Liver (tissue), 9 donors: ENCODE data around the gene GNG7. TPM values are rescaled to one million over a fixed set of nuclear protein-coding genes. Genes with fewer than 3 reads are reported as not detected.

Experiments
- DNase-seq: peaks from one replicate; pipeline ENCODE4 v3.0.0-alpha.2; 2017; ENCODE audit warnings: low spot score
- H3K27ac ChIP-seq, 2 donors: one replicate each; pipeline ENCODE4 v1.7.0; 2013; ENCODE audit warnings: inconsistent platforms in 2 of 2, low read length in 2 of 2, control low read depth in 1 of 2, low read depth in 1 of 2, mild to moderate bottlenecking in 1 of 2
- H3K27me3 ChIP-seq, 4 donors: one replicate each; pipeline versions ENCODE4 v1.6.1 to v1.7.0; 2013; ENCODE audit warnings: low read length in 3 of 4, inconsistent platforms in 1 of 4, mild to moderate bottlenecking in 1 of 4, moderate library complexity in 1 of 4; ENCODE audit not compliant: control insufficient read depth in 4 of 4, insufficient read depth in 4 of 4
- H3K36me3 ChIP-seq, 4 donors: one replicate each; pipeline versions ENCODE4 v1.6.1 to v1.7.0; 2013; ENCODE audit warnings: low read length in 3 of 4, mild to moderate bottlenecking in 3 of 4, low read depth in 1 of 4, moderate library complexity in 1 of 4; ENCODE audit not compliant: control insufficient read depth in 4 of 4, insufficient read depth in 3 of 4
- H3K4me1 ChIP-seq, 4 donors: one replicate each; pipeline versions ENCODE4 v1.6.1 to v1.7.0; 2013; ENCODE audit warnings: low read length in 3 of 4, mild to moderate bottlenecking in 3 of 4, moderate library complexity in 1 of 4; ENCODE audit not compliant: control insufficient read depth in 4 of 4, insufficient read depth in 4 of 4
- H3K4me3 ChIP-seq, 3 donors: one replicate each; pipeline versions ENCODE4 v1.6.1 to v1.7.0; 2013; ENCODE audit warnings: low read length in 3 of 3, control low read depth in 1 of 3, low read depth in 1 of 3, mild to moderate bottlenecking in 1 of 3
- H3K9ac ChIP-seq, 2 donors: one replicate each; pipeline ENCODE4 v1.7.0; 2013; ENCODE audit warnings: low read length in 2 of 2, mild to moderate bottlenecking in 2 of 2, moderate library complexity in 2 of 2, control low read depth in 1 of 2, low read depth in 1 of 2
- H3K9me3 ChIP-seq, 4 donors: one replicate each; pipeline versions ENCODE4 v1.6.1 to v1.7.0; 2013; ENCODE audit warnings: low read length in 3 of 4; ENCODE audit not compliant: control insufficient read depth in 4 of 4
- EGR1 ChIP-seq, 2 donors: IDR thresholded peaks; 2 replicates each; pipeline ENCODE4 v1.6.1; 2016 to 2018; ENCODE audit warnings: antibody characterized with exemption in 2 of 2, low read depth in 2 of 2
- FOXA1 ChIP-seq: IDR thresholded peaks from 2 replicates; pipeline ENCODE4 v1.6.1; 2016; ENCODE audit warnings: antibody characterized with exemption
- FOXA2 ChIP-seq: IDR thresholded peaks from 2 replicates; pipeline ENCODE4 v1.6.1; 2016; ENCODE audit warnings: antibody characterized with exemption
- GABPA ChIP-seq, 2 donors: IDR thresholded peaks in 1 of 2; conservative IDR thresholded peaks in 1 of 2; 2 replicates each; pipeline ENCODE4 v1.6.1; 2016; ENCODE audit warnings: antibody characterized with exemption in 2 of 2, mild to moderate bottlenecking in 1 of 2, moderate library complexity in 1 of 2
- HNF4A ChIP-seq, 2 donors: conservative IDR thresholded peaks; 2 replicates each; pipeline ENCODE4 v1.6.1; 2016; ENCODE audit warnings: antibody characterized with exemption in 2 of 2, mild to moderate bottlenecking in 2 of 2
- HNF4G ChIP-seq: IDR thresholded peaks from 2 replicates; pipeline ENCODE4 v1.6.1; 2016; ENCODE audit warnings: antibody characterized with exemption
- JUND ChIP-seq, 2 donors: IDR thresholded peaks; 2 replicates each; pipeline ENCODE4 v1.6.1; 2016; ENCODE audit warnings: antibody characterized with exemption in 2 of 2
- NR2F2 ChIP-seq: IDR thresholded peaks from 2 replicates; pipeline ENCODE4 v1.6.1; 2016; ENCODE audit warnings: antibody characterized with exemption
- RAD21 ChIP-seq, 2 donors: IDR thresholded peaks; 2 replicates each; pipeline ENCODE4 v1.6.1; 2016; ENCODE audit warnings: antibody characterized with exemption in 2 of 2, mild to moderate bottlenecking in 2 of 2
- REST ChIP-seq: IDR thresholded peaks from 2 replicates; pipeline ENCODE4 v1.6.1; 2016; ENCODE audit warnings: antibody characterized with exemption, mild to moderate bottlenecking
- SP1 ChIP-seq: IDR thresholded peaks from 2 replicates; pipeline ENCODE4 v1.6.1; 2018; ENCODE audit warnings: antibody characterized with exemption, mild to moderate bottlenecking
- TAF1 ChIP-seq: conservative IDR thresholded peaks from 2 replicates; pipeline ENCODE4 v1.6.1; 2016; ENCODE audit warnings: antibody characterized with exemption, mild to moderate bottlenecking
- YY1 ChIP-seq: IDR thresholded peaks from 2 replicates; pipeline ENCODE4 v1.6.1; 2016; ENCODE audit warnings: antibody characterized with exemption, mild to moderate bottlenecking
- WGBS: extraction: QIAGEN DNeasy Blood & Tissue Kit; methylation state at CpG from one replicate; pipeline ENCODE4 v1.1.7; 2013; 5-methylcytosine and 5-hydroxymethylcytosine counted together
- polyA plus RNA-seq, 2 donors: library from polyadenylated mRNA; stranded (reverse) in 1 of 2; unstranded in 1 of 2; fragments of 200-250 nt in 1 of 2; fragments of >200 nt in 1 of 2; fragmentation: Nextera tagmentation in 1 of 2; extraction: Ambion mirVana in 1 of 2; gene quantifications; one replicate each; pipeline versions ENCODE4 v1.2.1 to v1.2.3, GENCODE V29; 2013 to 2015
- total RNA-seq, 2 donors: library from RNA; depleted of rRNA; stranded (reverse); fragments of >200 nt; gene quantifications; one replicate each; pipeline ENCODE4 v1.2.3, GENCODE V29; 2014
- TF ChIP-seq, protein P1 (sequence below): fragments of 150-350 bp; IDR thresholded peaks from 2 replicates; pipeline ENCODE4 v1.5.1; 2017; ENCODE audit warnings: improper control_type of control experiment, low read depth, low read length; ENCODE audit not compliant: missing input control
- TF ChIP-seq, protein P2 (sequence below): IDR thresholded peaks from 2 replicates; pipeline ENCODE4 v1.6.1; 2016; ENCODE audit warnings: antibody characterized with exemption
- TF ChIP-seq, protein P3 (sequence below): IDR thresholded peaks from 2 replicates; pipeline ENCODE4 v1.6.1; 2016; ENCODE audit warnings: antibody characterized with exemption
- TF ChIP-seq, protein P4 (sequence below): IDR thresholded peaks from 2 replicates; pipeline ENCODE4 v1.6.1; 2016; ENCODE audit warnings: antibody characterized with exemption
- donor health status: healthy.
- donor health status: healthy.
- donor health status: healthy.
- donor health status: healthy.
- donor health status: healthy.

Gene GNG7
- total and polyA plus RNA-seq, 4 donors: 0.75 to 1.9 (median 1.1) TPM

DNA sequence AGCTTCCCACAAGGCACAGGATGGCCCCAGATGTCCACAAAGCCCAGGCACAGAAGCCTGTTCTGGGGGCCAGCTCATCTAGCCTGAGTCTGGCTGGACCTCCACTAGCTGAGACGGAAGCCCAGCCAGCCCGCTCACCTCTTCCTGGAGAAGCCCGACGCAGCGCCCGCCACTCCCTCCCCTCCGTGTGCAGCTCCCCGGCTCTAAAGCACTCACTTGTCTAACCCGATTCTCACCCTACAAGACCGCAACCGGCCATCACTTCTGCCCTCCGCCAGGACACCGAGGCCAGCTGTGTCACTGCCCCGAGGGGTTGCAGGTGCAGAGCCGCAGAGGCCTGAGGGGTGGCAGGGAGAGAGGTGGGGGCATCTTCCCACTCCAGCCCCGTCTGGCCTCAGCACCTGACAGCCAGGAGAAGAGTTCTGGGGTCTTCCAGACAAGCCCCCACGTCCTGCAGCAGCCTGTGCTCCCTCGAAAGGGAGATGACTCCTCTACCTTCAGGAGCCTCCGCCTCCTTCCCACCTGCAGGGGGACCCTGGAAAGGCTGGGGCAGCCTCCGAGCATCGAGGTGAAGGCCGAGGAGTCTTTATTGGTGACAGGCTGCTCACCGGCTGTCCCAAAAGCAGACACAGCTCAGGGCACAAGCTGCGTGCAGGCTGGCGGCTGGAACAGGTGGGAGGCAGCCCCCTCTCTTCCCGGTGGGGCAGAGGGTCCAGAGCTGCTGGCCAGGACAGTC, 24.6 kb upstream of the GNG7 start (continued):
- no peak for TF ChIP-seq FOXA2
- no peak for TF ChIP-seq EGR1 (IDR thresholded peaks at IDR 0.05; ENCODE audit: low read depth in 2 of 2)

GRCh38 chr19:2726160-2726855, 23.8 kb upstream of the GNG7 start:
- peaks cover 0 to 7% (median 2%) of the 10 kb centered on the region in 4 donors for H3K27me3 ChIP-seq
- 70% methylated on average over 15 of the region's 15 CpGs for WGBS
- H3K27ac ChIP-seq: no peak overlapping the region

GRCh38 chr19:2724148-2724557, 21.7 kb upstream of the GNG7 start:
- no peak for DNase-seq
- Histone ChIP-seq H3K27me3 (peaks cover 0 to 7% (median 3%) of the 10 kb centered on the region in 4 donors), H3K9ac (no peak overlapping the region), H3K9me3 (no peaks in the 10 kb centered on the region), H3K36me3 (no peaks in the 10 kb centered on the region), H3K4me1 (peaks cover 0 to 8% (median 5%) of the 10 kb centered on the region in 4 donors), H3K27ac (no peak overlapping the region), H3K4me3 (no peak overlapping the region)
- TF ChIP-seq GABPA (IDR thresholded peaks at IDR 0.05 in 1 of 2, conservative IDR thresholded peaks at IDR 0.05 in 1 of 2) (no peak), NR2F2 (no peak), HNF4G (no peak), RAD21 (IDR thresholded peaks at IDR 0.05) (no peak), SP1 (no peak), HNF4A (conservative IDR thresholded peaks at IDR 0.05) (no peak), TAF1 (no peak), REST (no peak), YY1 (no peak), EGR1 (IDR thresholded peaks at IDR 0.05; ENCODE audit: low read depth in 2 of 2) (no peak), JUND (IDR thresholded peaks at IDR 0.05) (no peak), FOXA1 (no peak)
- TF ChIP-seq, protein P1, sequence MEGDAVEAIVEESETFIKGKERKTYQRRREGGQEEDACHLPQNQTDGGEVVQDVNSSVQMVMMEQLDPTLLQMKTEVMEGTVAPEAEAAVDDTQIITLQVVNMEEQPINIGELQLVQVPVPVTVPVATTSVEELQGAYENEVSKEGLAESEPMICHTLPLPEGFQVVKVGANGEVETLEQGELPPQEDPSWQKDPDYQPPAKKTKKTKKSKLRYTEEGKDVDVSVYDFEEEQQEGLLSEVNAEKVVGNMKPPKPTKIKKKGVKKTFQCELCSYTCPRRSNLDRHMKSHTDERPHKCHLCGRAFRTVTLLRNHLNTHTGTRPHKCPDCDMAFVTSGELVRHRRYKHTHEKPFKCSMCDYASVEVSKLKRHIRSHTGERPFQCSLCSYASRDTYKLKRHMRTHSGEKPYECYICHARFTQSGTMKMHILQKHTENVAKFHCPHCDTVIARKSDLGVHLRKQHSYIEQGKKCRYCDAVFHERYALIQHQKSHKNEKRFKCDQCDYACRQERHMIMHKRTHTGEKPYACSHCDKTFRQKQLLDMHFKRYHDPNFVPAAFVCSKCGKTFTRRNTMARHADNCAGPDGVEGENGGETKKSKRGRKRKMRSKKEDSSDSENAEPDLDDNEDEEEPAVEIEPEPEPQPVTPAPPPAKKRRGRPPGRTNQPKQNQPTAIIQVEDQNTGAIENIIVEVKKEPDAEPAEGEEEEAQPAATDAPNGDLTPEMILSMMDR: no peak
- TF ChIP-seq, protein P2, sequence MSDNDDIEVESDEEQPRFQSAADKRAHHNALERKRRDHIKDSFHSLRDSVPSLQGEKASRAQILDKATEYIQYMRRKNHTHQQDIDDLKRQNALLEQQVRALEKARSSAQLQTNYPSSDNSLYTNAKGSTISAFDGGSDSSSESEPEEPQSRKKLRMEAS: no peak
- TF ChIP-seq, protein P3, sequence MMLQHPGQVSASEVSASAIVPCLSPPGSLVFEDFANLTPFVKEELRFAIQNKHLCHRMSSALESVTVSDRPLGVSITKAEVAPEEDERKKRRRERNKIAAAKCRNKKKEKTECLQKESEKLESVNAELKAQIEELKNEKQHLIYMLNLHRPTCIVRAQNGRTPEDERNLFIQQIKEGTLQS: no peak
- TF ChIP-seq, protein P4, sequence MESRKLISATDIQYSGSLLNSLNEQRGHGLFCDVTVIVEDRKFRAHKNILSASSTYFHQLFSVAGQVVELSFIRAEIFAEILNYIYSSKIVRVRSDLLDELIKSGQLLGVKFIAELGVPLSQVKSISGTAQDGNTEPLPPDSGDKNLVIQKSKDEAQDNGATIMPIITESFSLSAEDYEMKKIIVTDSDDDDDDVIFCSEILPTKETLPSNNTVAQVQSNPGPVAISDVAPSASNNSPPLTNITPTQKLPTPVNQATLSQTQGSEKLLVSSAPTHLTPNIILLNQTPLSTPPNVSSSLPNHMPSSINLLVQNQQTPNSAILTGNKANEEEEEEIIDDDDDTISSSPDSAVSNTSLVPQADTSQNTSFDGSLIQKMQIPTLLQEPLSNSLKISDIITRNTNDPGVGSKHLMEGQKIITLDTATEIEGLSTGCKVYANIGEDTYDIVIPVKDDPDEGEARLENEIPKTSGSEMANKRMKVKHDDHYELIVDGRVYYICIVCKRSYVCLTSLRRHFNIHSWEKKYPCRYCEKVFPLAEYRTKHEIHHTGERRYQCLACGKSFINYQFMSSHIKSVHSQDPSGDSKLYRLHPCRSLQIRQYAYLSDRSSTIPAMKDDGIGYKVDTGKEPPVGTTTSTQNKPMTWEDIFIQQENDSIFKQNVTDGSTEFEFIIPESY: no peak
- 43% methylated on average over 7 of the region's 7 CpGs for WGBS

More at GRCh38 chr19:2726160-2726855, 23.8 kb upstream of the GNG7 start:
- DNase-seq: no peak
- Histone ChIP-seq H3K36me3 (no peaks in the 10 kb centered on the region), H3K9me3 (no peaks in the 10 kb centered on the region), H3K4me3 (no peak overlapping the region), H3K4me1 (peaks cover 0 to 4% (median 1%) of the 10 kb centered on the region in 4 donors), H3K9ac (no peak overlapping the region)
- TF ChIP-seq TAF1 (no peak), SP1 (no peak), NR2F2 (no peak), FOXA1 (no peak)
